ACHN (cell line): Measurements from ENCODE around the gene PDE8A.

Source experiments
- DNase-seq: peaks from one replicate; pipeline ENCODE4 v3.0.0-alpha.2; 2015
- in situ Hi-C: cut with HindIII; loops from 2 replicates; pipeline ENCODE4 v1.10.0; 2017; ENCODE audit warnings: low sequenced_read_pairs, low pct_ligation_motif_present, low pct_unique_long_range_greater_than_20kb

The PDE8A gene

GRCh38 chr15:85024509-85025336, 43.1 kb downstream of the PDE8A start:
- peak; percentile 38 for DNase-seq
- in situ Hi-C loops: no loop called here

GRCh38 chr15:85025516-85026251, 44.0 kb downstream of the PDE8A start:
- in situ Hi-C loops: no loop called here
- no peak for DNase-seq

- no peak for DNase-seq
- in situ Hi-C loops: no loop called here
These were observed 44.8 kb downstream of the PDE8A start for GRCh38 chr15:85026304-85027032.

- in situ Hi-C loops: no loop called here
- no peak for DNase-seq
These were observed 45.4 kb downstream of the PDE8A start for GRCh38 chr15:85027033-85027380.

GRCh38 chr15:85027421-85027820, 45.8 kb downstream of the PDE8A start:
- DNase-seq: no peak
- in situ Hi-C loops: no loop called here

GRCh38 chr15:85028416-85028815, 46.8 kb downstream of the PDE8A start:
- in situ Hi-C loops: no loop called here
- DNase-seq: no peak

GRCh38 chr15:85029221-85029620, 47.6 kb downstream of the PDE8A start:
- in situ Hi-C loops: no loop called here
- no peak for DNase-seq

- DNase-seq: peak; percentile 65
- in situ Hi-C loops: no loop called here
These were observed 48.8 kb downstream of the PDE8A start for GRCh38 chr15:85030301-85030929.

- in situ Hi-C loops: no loop called here
- DNase-seq: no peak
These were observed 49.7 kb downstream of the PDE8A start for GRCh38 chr15:85031086-85031943.

- no peak for DNase-seq
- in situ Hi-C loops: no loop called here
These were observed 50.4 kb downstream of the PDE8A start for GRCh38 chr15:85031944-85032558.

- in situ Hi-C loops: no loop called here
- no peak for DNase-seq
These were observed 51.5 kb downstream of the PDE8A start for GRCh38 chr15:85033148-85033547.

GRCh38 chr15:85034276-85034675, 52.6 kb downstream of the PDE8A start:
- DNase-seq: no peak
- in situ Hi-C loops: no loop called here

- no peak for DNase-seq
- in situ Hi-C loops: no loop called here
These were observed 54.3 kb downstream of the PDE8A start for GRCh38 chr15:85035980-85036379.

GRCh38 chr15:85036716-85037115, 55.1 kb downstream of the PDE8A start:
- DNase-seq: no peak
- in situ Hi-C loops: no loop called here

GRCh38 chr15:85037641-85038040, 56.0 kb downstream of the PDE8A start:
- in situ Hi-C loops: no loop called here
- no peak for DNase-seq

GRCh38 chr15:85041230-85041629, 59.6 kb downstream of the PDE8A start:
- no peak for DNase-seq
- in situ Hi-C loops: no loop called here

GRCh38 chr15:85044251-85044853, 62.7 kb downstream of the PDE8A start:
- peak; percentile 59 for DNase-seq
- in situ Hi-C loops: no loop called here
